RWPE1 (cell line): ENCODE results near the gene SF3B6.
A peak's percentile ranks its signal among the peaks of the same experiment; 100 is the strongest.

Experiments
- CTCF ChIA-PET: fragments of 350-600 bp; sonication (Branson Sonifier 250); formaldehyde crosslinking; extraction: SDS; loops from one replicate; lab custom pipeline; 2021; lab: Yijun Ruan, JAX
- POLR2A ChIA-PET: fragments of 400-600 bp; formaldehyde crosslinking; extraction: SDS; loops from one replicate; lab custom pipeline; 2020; ENCODE audit warnings: antibody characterized with exemption; ENCODE audit not compliant: low non-redundant PET; lab: Yijun Ruan, JAX
- DNase-seq: peaks from one replicate; pipeline ENCODE4 v3.0.0; 2012; ENCODE audit warnings: low spot score
- H3K27ac ChIP-seq: fragments of 450-650 bp; 2 replicates; pipeline ENCODE4 v1.5.1; 2017
- CTCF ChIP-seq: fragments of 450-650 bp; conservative IDR thresholded peaks from 2 replicates; pipeline ENCODE4 v1.5.1; 2017; ENCODE audit warnings: low read depth, mild to moderate bottlenecking

Gene SF3B6

GRCh38 chr2:24052951-24053350 lies 23.2 kb downstream of the SF3B6 start:
- CTCF ChIA-PET = interaction anchor here (0.6 kb wide), 1 partner anchor 171 kb away, joined by 3 read pairs; no protein-coding TSS in a partner anchor
- no peak for DNase-seq
- no peak for TF ChIP-seq CTCF
- POLR2A ChIA-PET = no interaction called here
- H3K27ac ChIP-seq = no peak overlapping the region

- POLR2A ChIA-PET = no interaction called here
- no peak for TF ChIP-seq CTCF
- no peak for DNase-seq
- no peak overlapping the region for H3K27ac ChIP-seq
- CTCF ChIA-PET = no interaction called here
Observed at GRCh38 chr2:24051833-24052232, 24.3 kb downstream of the SF3B6 start.

GRCh38 chr2:24050041-24050979 lies 25.8 kb downstream of the SF3B6 start:
- no peak for DNase-seq
- H3K27ac ChIP-seq = peak overlapping the region; percentile 6
- TF ChIP-seq CTCF = no peak
- CTCF ChIA-PET = interaction anchor here (0.7 kb wide), 1 partner anchor 34 kb away, joined by 3 read pairs; the partner anchor contains the start of gene TP53I3
- POLR2A ChIA-PET = no interaction called here

GRCh38 chr2:24049485-24050021 lies 26.6 kb downstream of the SF3B6 start, which contains the start of gene FKBP1B:
FKBP1B (plus strand) TSS chr2:24049741; CDS start chr2:24049850, 109 bp downstream.
- ChIA-PET POLR2A (interaction anchor here (1.0 kb wide), 1 partner anchor 123 kb away, joined by 3 read pairs; the partner anchor contains the start of gene ATAD2B), CTCF (no interaction called here)
- TF ChIP-seq CTCF = no peak
- H3K27ac ChIP-seq = peak within 1 kb of the TSS; percentile 32
- peak; percentile 51 for DNase-seq

GRCh38 chr2:24048769-24049484 lies 27.2 kb downstream of the SF3B6 start:
- CTCF ChIA-PET = no interaction called here
- no peak for TF ChIP-seq CTCF
- POLR2A ChIA-PET = interaction anchor here (1.0 kb wide), 1 partner anchor 122 kb away, joined by 3 read pairs; the partner anchor contains the start of gene ATAD2B

GRCh38 chr2:24047703-24048033 lies 28.5 kb downstream of the SF3B6 start:
- CTCF ChIA-PET = no interaction called here
- TF ChIP-seq CTCF = no peak
- no peak for DNase-seq
- POLR2A ChIA-PET = no interaction called here
- peak overlapping the region; percentile 75 for H3K27ac ChIP-seq

More at GRCh38 chr2:24048769-24049484, 27.2 kb downstream of the SF3B6 start:
- DNase-seq = no peak
- peak overlapping the region; percentile 32; the same call in 1 of the 2 replicates for H3K27ac ChIP-seq
